HepG2 (cell line): ENCODE results near the gene NOL4L. TPM values are rescaled to one million over a fixed set of nuclear protein-coding genes. Genes with fewer than 3 reads are reported as not detected.

Experiments
- ATF3 ChIP-seq: sonication (generic); formaldehyde crosslinking; IDR thresholded peaks from 2 replicates; pipeline ENCODE4 v1.4.0; 2020; ENCODE audit warnings: missing genetic modification reagents
- BCLAF1 ChIP-seq: fragments of 450-650 bp; IDR thresholded peaks from 2 replicates; pipeline ENCODE4 v1.6.1; 2017; ENCODE audit warnings: mild to moderate bottlenecking
- CCDC6 ChIP-seq: sonication (generic); formaldehyde crosslinking; IDR thresholded peaks from 2 replicates; pipeline ENCODE4 v1.8.1; 2022; ENCODE audit warnings: mild to moderate bottlenecking, missing genetic modification reagents, moderate library complexity
- CREBL2 ChIP-seq: sonication (generic); formaldehyde crosslinking; IDR thresholded peaks from 2 replicates; pipeline ENCODE4 v1.8.1; 2023; ENCODE audit warnings: missing genetic modification reagents, mild to moderate bottlenecking, borderline replicate concordance
- MAFF ChIP-seq: IDR thresholded peaks from 2 replicates; pipeline ENCODE4 v1.6.1; 2011; ENCODE audit warnings: low read depth, low read length, improper control_type of control experiment
- SMARCE1 ChIP-seq: fragments of 450-650 bp; IDR thresholded peaks from 2 replicates; pipeline ENCODE4 v1.6.1; 2017; ENCODE audit warnings: borderline replicate concordance
- SNAPC4 ChIP-seq: sonication (generic); formaldehyde crosslinking; IDR thresholded peaks from 2 replicates; pipeline ENCODE4 v1.4.0; 2020; ENCODE audit warnings: mild to moderate bottlenecking, missing genetic modification reagents
- TCF7 ChIP-seq: sonication (generic); IDR thresholded peaks from 2 replicates; pipeline ENCODE4 v1.6.1; 2016; ENCODE audit warnings: antibody characterized with exemption, low read depth
- ZFP37 ChIP-seq: sonication (generic); formaldehyde crosslinking; IDR thresholded peaks from 2 replicates; pipeline ENCODE4 v1.4.0; 2020; ENCODE audit warnings: missing genetic modification reagents, borderline replicate concordance
- ZNF138 ChIP-seq: sonication (generic); formaldehyde crosslinking; IDR thresholded peaks from 2 replicates; pipeline ENCODE4 v1.5.0; 2020; ENCODE audit warnings: mild to moderate bottlenecking, low read depth, missing genetic modification reagents
- ZNF383 ChIP-seq: sonication (generic); formaldehyde crosslinking; IDR thresholded peaks from 2 replicates; pipeline ENCODE4 v1.4.0; 2020; ENCODE audit warnings: missing genetic modification reagents, mild to moderate bottlenecking, borderline replicate concordance
- ZNF747 ChIP-seq: sonication (generic); formaldehyde crosslinking; IDR thresholded peaks from 2 replicates; pipeline ENCODE4 v1.8.1; 2023; ENCODE audit warnings: missing genetic modification reagents, mild to moderate bottlenecking, borderline replicate concordance
- ZNF766 ChIP-seq: sonication (generic); formaldehyde crosslinking; IDR thresholded peaks from 2 replicates; pipeline ENCODE4 v1.5.0; 2020; ENCODE audit warnings: missing genetic modification reagents, borderline replicate concordance
- ZSCAN25 ChIP-seq: sonication (generic); formaldehyde crosslinking; IDR thresholded peaks from 2 replicates; pipeline ENCODE4 v1.8.0; 2022; ENCODE audit warnings: mild to moderate bottlenecking, missing genetic modification reagents
- polyA plus RNA-seq, 8 experiments: library from polyadenylated mRNA; depleted of rRNA in 3 of 8; stranded (reverse) in 7 of 8; unstranded in 1 of 8; fragments of >200 nt; fragmentation: Illumina TruSeq in 4 of 8; extraction: Trizol in 4 of 8; gene quantifications; 2 replicates each; pipeline versions ENCODE4 v1.2.1 to v1.2.3, GENCODE V29; 2011 to 2016; ENCODE audit warnings: low read depth in 4 of 8, missing spikeins in 1 of 8, mixed read lengths in 1 of 8; ENCODE audit not compliant: insufficient read depth in 1 of 8
- total RNA-seq, 5 experiments: library from RNA; depleted of rRNA; stranded (reverse); fragments of >200 nt; fragmentation: Illumina TruSeq; extraction: Trizol; gene quantifications; 2 replicates each; pipeline ENCODE4 v1.2.3, GENCODE V29; 2016; ENCODE audit warnings: low read depth in 1 of 5

The NOL4L gene
- total and polyA plus RNA-seq, 2 of the 13 experiments (the other 11 are each of a cell fraction or from before 2014, with no cell fraction given), result 16.6 to 35.4 TPM

GRCh38 chr20:32570401-32571190 lies 14.5 kb downstream of the NOL4L start (continued):
- no peak for TF ChIP-seq SNAPC4
- no peak for TF ChIP-seq SMARCE1
- TF ChIP-seq CREBL2 (CRISPR knock-in tag), result no peak
- no peak for TF ChIP-seq ZNF383 (CRISPR knock-in tag)
- TF ChIP-seq ZFP37 (CRISPR knock-in tag), result no peak
- no peak for TF ChIP-seq ATF3
- TF ChIP-seq MAFF, result no peak; the same call in 1 of the 2 replicates
- TF ChIP-seq ZNF747 (CRISPR knock-in tag), result no peak
- no peak for TF ChIP-seq ZNF138 (CRISPR knock-in tag)
- no peak for TF ChIP-seq ZNF766 (CRISPR knock-in tag)
- TF ChIP-seq CCDC6 (CRISPR knock-in tag), result no peak
- TF ChIP-seq TCF7, result no peak
- no peak for TF ChIP-seq ZSCAN25 (CRISPR knock-in tag)
- TF ChIP-seq BCLAF1, result no peak
